Activated B cell treated with CpG ODN at 0.5 μM for 24 hours (primary cell): ENCODE results near the gene FUCA1. TPM values are rescaled to one million over a fixed set of nuclear protein-coding genes. Genes with fewer than 3 reads are reported as not detected.

ENCODE experiments used
- ATAC-seq: fragments of 200-7000 bp; cut with Tn5 transposase; one replicate; pipeline ENCODE4 v1.10.0; 2021; ENCODE audit warnings: low read depth, mild to moderate bottlenecking, moderate library complexity
- CTCF ChIA-PET: fragments of 350-600 bp; sonication (Branson Sonifier 250); formaldehyde crosslinking; loops from one replicate; lab custom pipeline; 2021; ENCODE audit warnings: antibody characterized with exemption; lab: Charles Lee
- POLR2A ChIA-PET: fragments of 350-600 bp; sonication (Branson Sonifier 250); formaldehyde crosslinking; loops from one replicate; lab custom pipeline; 2021; ENCODE audit warnings: antibody characterized with exemption; lab: Charles Lee
- DNase-seq: peaks from one replicate; pipeline ENCODE4 v3.0.0; 2022
- H3K27ac Mint-ChIP-seq: one replicate; pipeline ENCODE4 v1.8.0; 2020; ENCODE audit warnings: mixed read lengths
- H3K27me3 Mint-ChIP-seq: one replicate; pipeline ENCODE4 v1.8.0; 2021; ENCODE audit warnings: mixed read lengths
- H3K36me3 Mint-ChIP-seq: one replicate; pipeline ENCODE4 v1.8.0; 2021; ENCODE audit warnings: low read depth, mixed read lengths
- H3K4me1 Mint-ChIP-seq: one replicate; pipeline ENCODE4 v1.8.0; 2021; ENCODE audit warnings: mixed read lengths
- H3K4me3 Mint-ChIP-seq: one replicate; pipeline ENCODE4 v1.8.0; 2020; ENCODE audit warnings: mild to moderate bottlenecking, mixed read lengths
- H3K9me3 Mint-ChIP-seq: one replicate; pipeline ENCODE4 v1.8.0; 2020; ENCODE audit warnings: mixed read lengths
- intact Hi-C: fragments of 100-400 bp; cut with micrococcal nuclease; formaldehyde crosslinking; loops from one replicate; pipeline ENCODE4 v1.15.1; 2024
- total RNA-seq: library from RNA; stranded (reverse); gene quantifications from 2 replicates; pipeline ENCODE4 v1.2.3, GENCODE V29; 2022
- TF ChIP-seq, protein P1 (sequence below): fragments of 200-600 bp; IDR thresholded peaks from one replicate; pipeline ENCODE4 v1.8.0; 2022; ENCODE audit warnings: antibody characterized with exemption, mild to moderate bottlenecking

Gene FUCA1
- total RNA-seq, 1 donor from 2014 or later: 10.7 TPM

DNA sequence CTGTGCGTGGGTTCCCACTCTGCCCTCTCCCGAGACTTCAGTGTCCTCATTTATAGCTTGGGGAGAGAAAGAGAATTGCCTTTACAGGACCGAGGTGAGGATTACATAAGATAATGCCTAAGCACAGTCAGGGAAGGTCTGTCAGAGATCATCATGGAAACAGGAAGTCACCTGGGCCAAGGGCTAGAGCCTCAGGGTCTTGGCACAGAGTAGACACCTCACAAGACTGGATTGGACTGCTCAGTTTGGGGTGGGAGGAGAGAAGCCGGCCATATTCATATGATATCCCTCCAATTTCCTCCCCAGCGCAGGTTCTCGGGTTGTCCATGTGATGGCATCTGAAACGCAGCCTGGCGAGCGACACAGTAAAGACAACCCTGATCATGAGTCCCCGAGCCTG is 41.3 kb upstream of the FUCA1 start:
- intact Hi-C loops: loop anchor here (2.0 kb wide), 2 partner anchors 41 to 49 kb away; partner anchors contain the start of genes FUCA1 and PNRC2
- peak overlapping the region; percentile 98 for H3K4me3 Mint-ChIP-seq
- H3K9me3 Mint-ChIP-seq: no peaks in the 10 kb centered on the region
- ChIA-PET CTCF (interaction anchor here (1.1 to 4.1 kb wide), 6 partner anchors 8 to 165 kb away, joined by 3 to 40 read pairs (median 8); no protein-coding TSS in a partner anchor), POLR2A (interaction anchor here (0.6 to 7.5 kb wide), 22 partner anchors 9 to 593 kb away, joined by 3 to 208 read pairs (median 7); partner anchors contain the start of genes FUCA1, HMGCL, LYPLA2 and PNRC2)
- ATAC-seq: peak; percentile 21
- no peak for DNase-seq
- peaks cover 92% of the 10 kb centered on the region for H3K4me1 Mint-ChIP-seq
- H3K27ac Mint-ChIP-seq: peak overlapping the region; percentile 99
- TF ChIP-seq, protein P1, sequence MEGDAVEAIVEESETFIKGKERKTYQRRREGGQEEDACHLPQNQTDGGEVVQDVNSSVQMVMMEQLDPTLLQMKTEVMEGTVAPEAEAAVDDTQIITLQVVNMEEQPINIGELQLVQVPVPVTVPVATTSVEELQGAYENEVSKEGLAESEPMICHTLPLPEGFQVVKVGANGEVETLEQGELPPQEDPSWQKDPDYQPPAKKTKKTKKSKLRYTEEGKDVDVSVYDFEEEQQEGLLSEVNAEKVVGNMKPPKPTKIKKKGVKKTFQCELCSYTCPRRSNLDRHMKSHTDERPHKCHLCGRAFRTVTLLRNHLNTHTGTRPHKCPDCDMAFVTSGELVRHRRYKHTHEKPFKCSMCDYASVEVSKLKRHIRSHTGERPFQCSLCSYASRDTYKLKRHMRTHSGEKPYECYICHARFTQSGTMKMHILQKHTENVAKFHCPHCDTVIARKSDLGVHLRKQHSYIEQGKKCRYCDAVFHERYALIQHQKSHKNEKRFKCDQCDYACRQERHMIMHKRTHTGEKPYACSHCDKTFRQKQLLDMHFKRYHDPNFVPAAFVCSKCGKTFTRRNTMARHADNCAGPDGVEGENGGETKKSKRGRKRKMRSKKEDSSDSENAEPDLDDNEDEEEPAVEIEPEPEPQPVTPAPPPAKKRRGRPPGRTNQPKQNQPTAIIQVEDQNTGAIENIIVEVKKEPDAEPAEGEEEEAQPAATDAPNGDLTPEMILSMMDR: no peak
- peaks cover 68% of the 10 kb centered on the region for H3K36me3 Mint-ChIP-seq
- H3K27me3 Mint-ChIP-seq: no peaks in the 10 kb centered on the region

DNA sequence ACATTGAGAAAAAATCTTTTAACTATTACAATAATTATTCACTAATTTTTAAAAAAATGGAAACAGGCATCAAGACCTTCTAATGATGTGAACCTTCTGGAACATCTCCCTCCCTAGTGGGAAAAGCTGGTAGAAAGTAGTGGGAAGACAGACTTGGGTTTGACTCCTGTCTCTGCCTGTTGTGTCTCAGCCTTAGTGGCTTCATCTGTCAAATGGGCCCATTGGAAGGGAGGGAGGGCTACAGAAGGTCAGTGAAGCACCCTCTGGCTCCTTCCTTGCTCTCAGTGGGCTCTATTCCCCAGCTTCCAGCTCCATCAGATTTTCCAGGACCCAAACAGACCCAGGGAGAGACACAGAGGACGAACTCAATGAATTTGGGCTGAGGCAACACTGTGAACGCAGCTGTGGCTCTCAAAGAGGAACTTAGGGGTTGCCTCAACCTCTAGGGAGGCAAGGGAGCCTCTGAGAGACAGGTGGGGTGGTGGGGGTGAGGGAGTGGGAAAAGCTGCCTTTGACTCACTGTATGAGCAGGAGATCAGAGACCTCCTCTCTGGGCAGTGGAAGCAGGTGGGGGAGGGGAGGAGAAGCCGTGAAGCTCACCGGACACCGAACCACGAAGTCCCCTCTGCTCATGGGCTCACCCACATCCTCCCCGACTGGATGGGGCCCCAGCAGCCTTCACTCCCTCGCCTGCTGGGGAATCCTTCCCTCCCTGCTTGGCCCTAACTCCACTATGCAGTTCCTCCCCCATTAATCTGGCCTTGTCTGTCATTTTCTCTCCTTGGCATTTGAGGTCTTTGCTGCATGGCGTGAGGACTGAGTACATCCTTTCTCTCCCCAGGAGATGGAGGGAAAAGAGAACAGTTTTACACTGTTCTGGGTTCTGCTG is 40.6 kb upstream of the FUCA1 start:
- Mint-ChIP-seq H3K27ac (peak overlapping the region; percentile 99), H3K4me3 (peak overlapping the region; percentile 98), H3K27me3 (no peaks in the 10 kb centered on the region), H3K36me3 (peaks cover 74% of the 10 kb centered on the region), H3K9me3 (no peaks in the 10 kb centered on the region), H3K4me1 (peaks cover 94% of the 10 kb centered on the region)
- TF ChIP-seq, protein P1: no peak
- ATAC-seq: peak; percentile 63
- intact Hi-C loops: loop anchor here (1.0 to 2.0 kb wide), 4 partner anchors 12 to 50 kb away; partner anchors contain the start of genes FUCA1 and PNRC2
- ChIA-PET CTCF (interaction anchor here (0.7 to 4.1 kb wide), 7 partner anchors 8 to 164 kb away, joined by 3 to 40 read pairs (median 5); no protein-coding TSS in a partner anchor), POLR2A (interaction anchor here (0.6 to 7.5 kb wide), 20 partner anchors 8 to 782 kb away, joined by 3 to 208 read pairs (median 9); partner anchors contain the start of genes FUCA1, HMGCL, PNRC2 and SRSF10)
- DNase-seq: peak; percentile 59

DNA sequence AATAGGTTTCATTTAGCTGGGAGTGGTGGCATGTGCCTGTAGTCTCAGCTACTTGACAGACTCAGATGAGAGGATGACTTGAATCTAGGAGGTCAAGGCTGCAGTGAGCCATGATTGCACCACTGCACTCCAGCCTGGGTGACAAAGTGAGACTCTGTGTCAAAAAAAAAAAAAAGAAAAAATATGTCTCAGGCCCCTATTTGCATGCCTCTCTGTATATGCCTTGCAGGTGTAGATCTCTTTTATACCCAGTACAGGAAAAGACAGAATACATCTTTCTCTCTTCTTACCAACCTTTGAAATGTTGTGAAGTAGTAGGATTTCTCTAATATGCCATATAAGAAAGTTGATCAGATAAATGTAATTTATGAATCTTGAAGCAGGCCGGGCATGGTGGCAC is 38.6 kb upstream of the FUCA1 start:
- intact Hi-C loops: no loop called here
- Mint-ChIP-seq H3K27ac (peak overlapping the region; percentile 99), H3K4me1 (peaks cover 93% of the 10 kb centered on the region), H3K27me3 (no peaks in the 10 kb centered on the region), H3K4me3 (peak overlapping the region; percentile 59), H3K36me3 (peaks cover 71% of the 10 kb centered on the region), H3K9me3 (no peaks in the 10 kb centered on the region)
- ChIA-PET CTCF (interaction anchor here (0.7 to 3.1 kb wide), 2 partner anchors 64 to 96 kb away, joined by 4 to 9 read pairs; no protein-coding TSS in a partner anchor), POLR2A (interaction anchor here (0.6 to 5.9 kb wide), 10 partner anchors 10 to 351 kb away, joined by 3 to 70 read pairs (median 6); partner anchors contain the start of genes HMGCL and PITHD1)
- no peak for ATAC-seq
- DNase-seq: no peak
- TF ChIP-seq, protein P1: no peak

DNA sequence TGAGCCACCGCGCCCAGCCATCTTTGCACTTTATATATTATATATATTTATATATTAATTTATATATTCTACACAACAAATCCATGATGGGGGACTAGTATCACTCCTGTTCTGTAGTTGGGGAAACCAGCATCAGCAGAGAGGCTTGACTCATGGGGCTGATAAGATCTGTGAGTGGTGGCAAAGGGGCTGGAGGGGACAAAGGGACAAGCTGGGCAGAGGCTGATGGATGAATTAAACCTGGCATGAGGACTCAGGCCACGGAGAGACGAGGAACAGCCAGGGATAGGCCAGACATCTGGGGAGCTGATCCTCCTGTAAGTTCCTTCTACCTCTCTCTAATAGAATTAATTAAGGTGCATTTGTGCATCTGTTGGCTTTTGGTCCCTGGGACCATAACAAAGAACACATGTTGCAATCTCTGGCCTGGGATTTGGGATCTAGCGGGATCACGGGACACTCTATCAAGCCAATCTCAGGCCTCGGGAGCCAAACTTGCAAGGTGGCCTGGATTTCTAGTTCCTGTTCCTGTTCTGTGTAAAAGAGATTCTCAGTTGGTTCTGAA is 37.5 kb upstream of the FUCA1 start:
- no peak for ATAC-seq
- H3K36me3 Mint-ChIP-seq: peaks cover 71% of the 10 kb centered on the region
- peak overlapping the region; percentile 65 for H3K4me3 Mint-ChIP-seq
- TF ChIP-seq, protein P1: no peak
- POLR2A ChIA-PET: interaction anchor here (0.8 to 2.5 kb wide), 6 partner anchors 8 to 80 kb away, joined by 3 to 10 read pairs (median 6); partner anchors contain the start of genes CNR2, HMGCL and PNRC2
- CTCF ChIA-PET: interaction anchor here (3.1 kb wide), 1 partner anchor 95 kb away, joined by 9 read pairs; no protein-coding TSS in a partner anchor
- H3K27me3 Mint-ChIP-seq: no peaks in the 10 kb centered on the region
- intact Hi-C loops: no loop called here
- H3K27ac Mint-ChIP-seq: peak overlapping the region; percentile 73
- DNase-seq: no peak
- H3K9me3 Mint-ChIP-seq: no peaks in the 10 kb centered on the region
- peaks cover 93% of the 10 kb centered on the region for H3K4me1 Mint-ChIP-seq
